H9 (cell line): ENCODE measurements around the gene ZNF76. TPM values are rescaled to one million over a fixed set of nuclear protein-coding genes. Genes with fewer than 3 reads are reported as not detected.

Experiments
- DNase-seq: peaks from one replicate; pipeline ENCODE4 v3.0.0-alpha.2; 2017
- H2AFZ ChIP-seq: one replicate; pipeline ENCODE4 v1.6.1; 2013; ENCODE audit warnings: mild to moderate bottlenecking, low read length, control low read depth, moderate library complexity
- H2AK5ac ChIP-seq: 2 replicates; pipeline ENCODE4 v1.6.1; 2013; ENCODE audit warnings: low read length, control low read depth, mixed read lengths; ENCODE audit not compliant: insufficient read length
- H2BK120ac ChIP-seq: one replicate; pipeline ENCODE4 v1.6.1; 2013; ENCODE audit warnings: low read depth, mild to moderate bottlenecking, low read length, control low read depth, inconsistent platforms; ENCODE audit not compliant: poor library complexity, severe bottlenecking
- H2BK12ac ChIP-seq: 2 replicates; pipeline ENCODE4 v1.6.1; 2013; ENCODE audit warnings: low read length, control low read depth, mixed read lengths, low read depth; ENCODE audit not compliant: insufficient read length
- H2BK15ac ChIP-seq: 2 replicates; pipeline ENCODE4 v1.6.1; 2013; ENCODE audit warnings: low read depth, low read length, control low read depth
- H2BK20ac ChIP-seq: one replicate; pipeline ENCODE4 v1.6.1; 2013; ENCODE audit warnings: low read depth, mild to moderate bottlenecking, low read length, control low read depth, inconsistent platforms; ENCODE audit not compliant: poor library complexity, severe bottlenecking
- H2BK5ac ChIP-seq: 2 replicates; pipeline ENCODE4 v1.6.1; 2013; ENCODE audit warnings: low read length, control low read depth, mixed read lengths; ENCODE audit not compliant: insufficient read length
- H3K14ac ChIP-seq: 2 replicates; pipeline ENCODE4 v1.6.1; 2013; ENCODE audit warnings: low read length, control low read depth; ENCODE audit not compliant: insufficient read depth
- H3K18ac ChIP-seq: 2 replicates; pipeline ENCODE4 v1.6.1; 2013; ENCODE audit warnings: low read depth, mild to moderate bottlenecking, mixed read lengths, low read length, control low read depth; ENCODE audit not compliant: insufficient read length
- H3K23ac ChIP-seq: 2 replicates; pipeline ENCODE4 v1.6.1; 2013; ENCODE audit warnings: low read length, control low read depth, mixed read lengths, low read depth; ENCODE audit not compliant: insufficient read length
- H3K23me2 ChIP-seq: 2 replicates; pipeline ENCODE4 v1.6.1; 2013; ENCODE audit warnings: low read depth, mild to moderate bottlenecking, mixed read lengths, low read length, control low read depth; ENCODE audit not compliant: insufficient read length, poor library complexity, severe bottlenecking
- H3K27ac ChIP-seq: 2 replicates; pipeline ENCODE4 v1.5.1; 2013; ENCODE audit warnings: low read length, control low read depth, mixed read lengths, low read depth; ENCODE audit not compliant: insufficient read length
- H3K27me3 ChIP-seq: 2 replicates; pipeline ENCODE4 v1.6.1; 2013; ENCODE audit warnings: low read length, control low read depth, inconsistent platforms; ENCODE audit not compliant: insufficient read depth
- H3K4ac ChIP-seq: 2 replicates; pipeline ENCODE4 v1.6.1; 2013; ENCODE audit warnings: low read depth, mild to moderate bottlenecking, control low read depth, inconsistent platforms, low read length, moderate library complexity
- H3K4me1 ChIP-seq: 2 replicates; pipeline ENCODE4 v1.6.1; 2013; ENCODE audit warnings: low read length, control low read depth, inconsistent platforms; ENCODE audit not compliant: insufficient read depth
- H3K4me2 ChIP-seq: 2 replicates; pipeline ENCODE4 v1.6.1; 2013; ENCODE audit warnings: low read length, control low read depth, mixed read lengths; ENCODE audit not compliant: insufficient read length, insufficient read depth
- H3K56ac ChIP-seq: 2 replicates; pipeline ENCODE4 v1.6.1; 2013; ENCODE audit warnings: low read depth, mild to moderate bottlenecking, mixed read lengths, low read length, control low read depth; ENCODE audit not compliant: insufficient read length
- H3K79me1 ChIP-seq: 2 replicates; pipeline ENCODE4 v1.6.1; 2013; ENCODE audit warnings: low read depth, mild to moderate bottlenecking, moderate library complexity, low read length, control low read depth, inconsistent platforms; ENCODE audit not compliant: insufficient read depth, poor library complexity, severe bottlenecking
- H3K79me2 ChIP-seq: 2 replicates; pipeline ENCODE4 v1.6.1; 2013; ENCODE audit warnings: low read length, control low read depth, inconsistent platforms; ENCODE audit not compliant: insufficient read depth
- H3K9ac ChIP-seq: 2 replicates; pipeline ENCODE4 v1.6.1; 2013; ENCODE audit warnings: low read length, control low read depth, mixed read lengths; ENCODE audit not compliant: insufficient read length; ENCODE audit errors: extremely low read depth
- H3K9me3 ChIP-seq: one replicate; pipeline ENCODE4 v1.6.1; 2013; ENCODE audit warnings: low read depth, low read length, inconsistent platforms; ENCODE audit not compliant: control insufficient read depth
- H3T11ph ChIP-seq: one replicate; pipeline ENCODE4 v1.6.1; 2013; ENCODE audit warnings: mild to moderate bottlenecking, low read length, control low read depth, inconsistent platforms
- H4K20me1 ChIP-seq: one replicate; pipeline ENCODE4 v1.6.1; 2013; ENCODE audit not compliant: control insufficient read depth, insufficient read length, insufficient read depth
- H4K5ac ChIP-seq: 2 replicates; pipeline ENCODE4 v1.6.1; 2013; ENCODE audit warnings: low read depth, mild to moderate bottlenecking, mixed read lengths, low read length, control low read depth; ENCODE audit not compliant: insufficient read length
- H4K8ac ChIP-seq: replicated peaks from 2 replicates; pipeline ENCODE4 v1.6.1; 2013; ENCODE audit warnings: low read length, control low read depth, mixed read lengths, low read depth; ENCODE audit not compliant: insufficient read length
- H4K91ac ChIP-seq: 2 replicates; pipeline ENCODE4 v1.6.1; 2013; ENCODE audit warnings: low read depth, mild to moderate bottlenecking, moderate library complexity, mixed read lengths, low read length, control low read depth; ENCODE audit not compliant: insufficient read length
- H3K27ac Mint-ChIP-seq, 3 experiments: 2 replicates in 2 of 3; 3 replicates in 1 of 3; pipeline ENCODE4 v1.8.0; 2020 to 2021; ENCODE audit warnings: mixed read lengths in 3 of 3, mild to moderate bottlenecking in 1 of 3, moderate library complexity in 1 of 3
- H3K27me3 Mint-ChIP-seq: 2 replicates; pipeline ENCODE4 v1.8.0; 2021; ENCODE audit warnings: low read depth, mild to moderate bottlenecking, moderate library complexity, mixed read lengths
- H3K36me3 Mint-ChIP-seq, 3 experiments: 2 replicates in 2 of 3; 3 replicates in 1 of 3; pipeline ENCODE4 v1.8.0; 2020 to 2021; ENCODE audit warnings: low read depth in 3 of 3, mixed read lengths in 3 of 3; ENCODE audit not compliant: insufficient read depth in 1 of 3
- H3K4me1 Mint-ChIP-seq, 2 experiments: 2 replicates each; pipeline ENCODE4 v1.8.0; 2020; ENCODE audit warnings: mixed read lengths in 2 of 2
- H3K4me3 Mint-ChIP-seq, 2 experiments: 2 replicates in 1 of 2; 3 replicates in 1 of 2; pipeline ENCODE4 v1.8.0; 2020 to 2021; ENCODE audit warnings: mild to moderate bottlenecking in 2 of 2, mixed read lengths in 2 of 2, moderate library complexity in 1 of 2
- H3K9me3 Mint-ChIP-seq, 2 experiments: 2 replicates in 1 of 2; 3 replicates in 1 of 2; pipeline ENCODE4 v1.8.0; 2020; ENCODE audit warnings: mild to moderate bottlenecking in 2 of 2, mixed read lengths in 2 of 2, moderate library complexity in 1 of 2
- WGBS: extraction: QIAGEN DNeasy Blood & Tissue Kit; methylation state at CpG from one replicate; pipeline ENCODE4 v1.1.7; 2013; ENCODE audit warnings: missing lambda C conversion rate, low lambda C conversion rate, mixed read lengths; ENCODE audit not compliant: insufficient read length; ENCODE audit errors: extremely low coverage; 5-methylcytosine and 5-hydroxymethylcytosine counted together
- total RNA-seq: library from RNA; stranded (reverse); gene quantifications from 2 replicates; pipeline ENCODE4 v1.2.1, GENCODE V29; 2021
- TF ChIP-seq, protein P1 (sequence below): fragments of 200-600 bp; sonication (generic); conservative IDR thresholded peaks from 3 replicates; pipeline ENCODE4 v1.8.0; 2021; ENCODE audit warnings: antibody characterized with exemption, mild to moderate bottlenecking

The ZNF76 gene
- total RNA-seq, 1 experiment from 2014 or later: 21.1 TPM

DNA sequence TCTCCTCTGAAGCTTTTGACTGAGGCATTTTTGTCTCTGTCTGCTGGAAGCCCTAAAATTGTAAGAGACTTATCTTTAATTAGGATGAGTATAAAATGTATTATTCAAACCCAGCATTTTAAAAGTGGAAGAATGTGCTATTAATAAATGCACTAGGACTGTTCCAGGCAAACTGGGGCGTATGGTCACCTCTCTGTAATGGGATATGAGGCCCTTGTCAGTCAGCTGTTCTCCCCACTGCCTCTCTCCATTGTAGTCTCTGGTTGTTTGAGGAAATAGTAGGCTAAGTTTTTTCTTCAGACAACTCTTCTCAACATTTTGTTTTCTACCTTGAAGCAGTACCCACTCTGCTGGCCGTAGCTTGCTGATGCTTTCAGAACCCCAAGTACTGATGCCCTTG is 23.8 kb downstream of the ZNF76 start:
- no peaks in the 10 kb centered on the region for H3K4me1 ChIP-seq
- H3K79me1 ChIP-seq: no peaks in the 10 kb centered on the region
- H4K20me1 ChIP-seq: no peaks in the 10 kb centered on the region
- H3K9me3 ChIP-seq: no peaks in the 10 kb centered on the region
- H3K79me2 ChIP-seq: no peaks in the 10 kb centered on the region
- H3K9ac ChIP-seq: no peak overlapping the region
- no peak overlapping the region for H2AFZ ChIP-seq
- peaks cover 3 to 53% (median 29%) of the 10 kb centered on the region in 3 experiments; a peak in 6 of 7 replicates for H3K36me3 Mint-ChIP-seq
- H4K5ac ChIP-seq: no peak overlapping the region
- H3K23me2 ChIP-seq: no peaks in the 10 kb centered on the region
- no peak overlapping the region for H2BK120ac ChIP-seq
- H3K4me3 Mint-ChIP-seq: no peak overlapping the region
- H3K23ac ChIP-seq: no peak overlapping the region
- no peak overlapping the region for H3K14ac ChIP-seq
- no peaks in the 10 kb centered on the region for H3K27me3 ChIP-seq
- H2BK12ac ChIP-seq: no peak overlapping the region
- H2BK15ac ChIP-seq: no peak overlapping the region
- H3K4me1 Mint-ChIP-seq: no peaks in the 10 kb centered on the region
- WGBS: no CpG with 5 or more reads among the region's 2 CpGs
- H3K27ac Mint-ChIP-seq: no peak overlapping the region
- H3K56ac ChIP-seq: no peak overlapping the region
- TF ChIP-seq, protein P1, sequence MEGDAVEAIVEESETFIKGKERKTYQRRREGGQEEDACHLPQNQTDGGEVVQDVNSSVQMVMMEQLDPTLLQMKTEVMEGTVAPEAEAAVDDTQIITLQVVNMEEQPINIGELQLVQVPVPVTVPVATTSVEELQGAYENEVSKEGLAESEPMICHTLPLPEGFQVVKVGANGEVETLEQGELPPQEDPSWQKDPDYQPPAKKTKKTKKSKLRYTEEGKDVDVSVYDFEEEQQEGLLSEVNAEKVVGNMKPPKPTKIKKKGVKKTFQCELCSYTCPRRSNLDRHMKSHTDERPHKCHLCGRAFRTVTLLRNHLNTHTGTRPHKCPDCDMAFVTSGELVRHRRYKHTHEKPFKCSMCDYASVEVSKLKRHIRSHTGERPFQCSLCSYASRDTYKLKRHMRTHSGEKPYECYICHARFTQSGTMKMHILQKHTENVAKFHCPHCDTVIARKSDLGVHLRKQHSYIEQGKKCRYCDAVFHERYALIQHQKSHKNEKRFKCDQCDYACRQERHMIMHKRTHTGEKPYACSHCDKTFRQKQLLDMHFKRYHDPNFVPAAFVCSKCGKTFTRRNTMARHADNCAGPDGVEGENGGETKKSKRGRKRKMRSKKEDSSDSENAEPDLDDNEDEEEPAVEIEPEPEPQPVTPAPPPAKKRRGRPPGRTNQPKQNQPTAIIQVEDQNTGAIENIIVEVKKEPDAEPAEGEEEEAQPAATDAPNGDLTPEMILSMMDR: no peak
- H3T11ph ChIP-seq: no peak overlapping the region
- no peak overlapping the region for H3K18ac ChIP-seq
- H3K4me2 ChIP-seq: no peak overlapping the region
- H3K9me3 Mint-ChIP-seq: no peaks in the 10 kb centered on the region
- no peak overlapping the region for H2AK5ac ChIP-seq
- no peak overlapping the region for H4K91ac ChIP-seq
- no peak for DNase-seq
- no peak overlapping the region for H2BK5ac ChIP-seq
- H3K27ac ChIP-seq: no peak overlapping the region
- H4K8ac ChIP-seq: no peak overlapping the region
- no peak overlapping the region for H2BK20ac ChIP-seq
- no peak overlapping the region for H3K4ac ChIP-seq
- H3K27me3 Mint-ChIP-seq: no peaks in the 10 kb centered on the region; the same call in 1 of the 2 replicates
